COLO829 (cell line): ENCODE measurements around the gene FOXP4.

Experiments used
- DNase-seq: peaks from one replicate; pipeline ENCODE4 v3.0.0; 2012; ENCODE audit warnings: low spot score

FOXP4 gene

GRCh38 chr6:41585605-41586004 is 39.4 kb downstream of the FOXP4 start:
- no peak for DNase-seq

GRCh38 chr6:41586252-41587007 is 40.2 kb downstream of the FOXP4 start:
- DNase-seq = no peak

- no peak for DNase-seq
These were observed 41.1 kb downstream of the FOXP4 start for GRCh38 chr6:41587131-41587879.

DNA sequence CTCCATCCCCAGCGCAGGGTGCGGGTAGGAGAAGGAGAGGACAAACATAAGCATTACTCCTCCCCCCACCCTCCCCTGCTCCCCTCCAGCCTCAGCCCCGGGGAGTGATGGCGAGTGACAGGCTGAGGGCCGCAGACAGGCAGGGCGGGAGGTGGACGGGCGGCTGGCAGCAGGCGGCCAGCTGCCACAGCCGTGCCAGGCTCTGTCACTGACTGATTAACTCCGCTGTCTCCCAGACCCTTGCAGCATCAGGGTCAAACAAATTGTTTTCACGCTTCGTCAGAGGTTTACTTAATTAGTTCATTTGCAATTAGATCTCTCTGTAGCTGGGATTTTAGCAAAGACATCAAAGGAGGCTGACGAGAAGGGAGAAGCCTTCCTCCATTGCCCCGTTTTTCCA is 41.9 kb downstream of the FOXP4 start:
- DNase-seq = no peak

DNA sequence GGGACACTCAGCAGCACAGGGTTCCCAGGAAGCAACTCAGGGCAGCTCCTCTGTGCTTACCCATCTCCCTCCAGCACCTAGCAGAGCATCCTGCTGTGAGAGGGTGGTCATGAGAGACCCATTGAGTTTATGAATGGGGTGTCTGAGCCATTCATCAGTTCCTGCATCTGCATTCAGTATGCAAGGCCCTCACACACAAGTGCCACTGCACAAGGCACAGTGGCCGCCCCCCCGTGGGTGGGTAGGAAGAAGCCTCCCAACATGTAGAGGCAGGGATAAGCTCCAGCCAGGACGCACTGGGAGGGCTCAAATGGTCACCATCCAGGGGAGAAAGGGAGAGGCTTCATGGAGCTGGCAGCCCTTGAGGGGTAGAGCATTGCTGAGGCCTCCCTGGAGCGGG is 43.0 kb downstream of the FOXP4 start:
- no peak for DNase-seq

GRCh38 chr6:41589636-41590622 is 43.7 kb downstream of the FOXP4 start:
- DNase-seq = no peak

DNA sequence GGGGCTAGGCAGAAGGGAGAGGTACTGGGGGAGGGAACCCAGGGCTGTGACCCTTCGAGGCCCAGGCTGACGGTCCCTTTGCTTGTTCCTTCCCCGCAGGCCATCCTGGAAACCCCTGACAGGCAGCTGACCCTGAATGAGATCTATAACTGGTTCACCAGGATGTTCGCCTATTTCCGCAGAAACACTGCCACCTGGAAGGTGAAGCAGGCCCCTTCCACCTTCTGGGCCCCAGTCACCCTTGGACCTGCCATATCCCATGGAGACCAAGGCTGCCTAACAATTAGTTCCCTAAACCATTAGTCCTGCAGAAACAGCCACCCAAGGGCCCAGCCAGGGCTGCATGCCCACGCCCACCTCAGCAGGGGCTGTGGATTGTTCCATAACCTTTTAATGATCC is 44.9 kb downstream of the FOXP4 start:
- DNase-seq = no peak

- peak; percentile 88 for DNase-seq
These were observed 45.8 kb downstream of the FOXP4 start for GRCh38 chr6:41591859-41592502.

DNA sequence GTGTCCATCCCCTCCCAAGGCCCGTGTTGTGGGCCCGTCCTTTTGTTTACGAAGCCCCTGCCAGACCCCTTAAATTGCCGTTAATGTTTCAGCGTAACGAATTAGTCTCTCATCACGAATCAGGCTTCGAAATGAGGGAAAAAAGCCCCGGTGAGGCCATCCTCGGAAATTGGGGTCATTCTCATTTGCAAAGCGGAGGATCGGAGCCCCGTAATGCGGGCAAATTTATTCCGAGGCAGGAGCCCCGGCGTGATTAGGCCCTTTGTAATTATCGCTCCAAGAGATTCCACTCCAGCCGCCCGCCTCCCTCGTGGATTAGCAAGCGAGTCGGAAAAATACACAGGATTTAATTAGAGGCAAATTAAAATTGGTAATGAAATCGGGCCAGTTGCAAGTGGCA is 47.2 kb downstream of the FOXP4 start:
- DNase-seq = no peak

DNA sequence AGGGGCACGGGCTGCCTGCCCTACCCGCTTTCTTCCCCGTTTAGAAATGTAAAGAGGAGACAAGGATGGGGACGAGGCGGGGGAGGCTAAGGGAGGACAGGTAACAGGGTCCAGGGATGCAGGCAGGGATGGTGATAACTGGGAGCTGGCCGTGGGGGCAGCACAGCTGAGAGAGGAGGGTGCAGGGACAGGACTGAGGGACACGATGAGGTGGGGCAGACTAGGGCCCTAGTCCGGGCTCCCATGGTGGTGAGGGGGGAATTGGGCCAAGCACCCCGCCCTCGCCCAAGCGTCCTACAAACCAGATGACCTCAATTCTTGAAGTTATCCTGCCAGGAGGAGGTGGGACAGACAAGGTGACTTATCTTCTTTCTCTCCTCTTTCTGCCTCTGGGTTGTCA is 47.7 kb downstream of the FOXP4 start:
- DNase-seq = no peak

DNA sequence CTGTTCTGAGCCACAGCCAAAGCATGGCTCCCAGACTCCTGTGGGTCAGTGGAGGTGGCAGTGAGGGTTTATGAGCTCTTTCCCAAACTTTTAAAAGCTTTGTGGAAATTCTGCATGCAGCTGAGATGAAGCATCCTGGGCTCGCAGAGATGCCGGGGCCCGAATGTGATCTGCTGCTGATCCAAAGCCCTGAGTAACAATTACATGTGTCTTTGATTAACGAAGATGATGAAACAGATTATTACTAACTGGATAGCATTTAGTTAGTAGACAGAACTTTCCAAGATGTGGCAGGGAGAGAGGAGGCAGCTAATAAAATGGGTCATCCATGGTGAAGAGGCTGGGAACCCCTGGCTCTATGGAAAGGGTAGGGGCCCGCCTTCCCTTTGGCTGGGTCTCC is 48.1 kb downstream of the FOXP4 start:
- no peak for DNase-seq

DNA sequence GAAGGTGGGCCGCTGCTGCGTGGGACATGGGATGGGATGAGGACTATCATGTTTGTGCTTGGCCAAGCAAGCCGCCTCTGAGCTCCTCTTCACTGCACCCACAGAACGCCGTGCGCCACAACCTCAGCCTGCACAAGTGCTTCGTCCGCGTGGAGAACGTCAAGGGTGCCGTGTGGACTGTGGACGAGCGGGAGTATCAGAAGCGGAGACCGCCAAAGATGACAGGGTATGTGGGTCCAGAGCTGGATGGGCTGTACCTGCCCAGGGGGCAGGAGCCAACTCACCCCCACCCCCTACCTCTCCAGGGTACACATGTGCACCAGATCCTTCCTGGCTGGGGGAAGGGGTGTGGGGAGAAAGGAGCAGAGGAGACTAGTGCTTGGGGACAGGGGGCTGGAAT is 48.6 kb downstream of the FOXP4 start:
- no peak for DNase-seq

- DNase-seq = no peak
These were observed 49.0 kb downstream of the FOXP4 start for GRCh38 chr6:41595166-41595565.

DNA sequence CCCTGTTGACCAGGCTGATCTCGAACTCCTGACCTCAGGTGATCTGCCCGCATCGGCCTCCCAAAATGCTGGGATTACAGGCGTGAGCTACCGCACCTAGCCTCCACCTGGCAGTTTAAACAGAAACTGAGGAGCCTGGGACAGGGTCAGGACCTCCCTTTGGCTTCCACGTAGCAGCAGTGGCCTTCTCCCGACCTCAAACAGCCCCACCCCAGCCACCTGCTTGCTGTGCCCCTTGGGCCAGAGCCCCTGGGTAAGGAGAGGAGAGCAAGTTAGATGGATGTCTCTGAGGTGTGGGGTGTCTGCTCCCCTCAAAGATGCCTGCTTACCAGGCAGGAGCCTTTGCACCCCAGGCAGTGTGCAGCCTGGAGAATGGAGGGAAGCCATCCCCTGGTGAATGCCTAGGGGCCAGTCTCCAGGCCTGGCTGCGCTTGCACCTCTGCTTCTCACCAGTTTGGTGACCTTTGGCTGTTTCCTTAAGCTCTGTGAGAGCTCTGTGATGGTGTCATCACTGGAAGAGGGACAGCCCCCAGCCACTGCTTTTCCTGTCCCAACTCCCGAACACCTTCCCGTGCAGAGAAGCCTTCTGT is 50.0 kb downstream of the FOXP4 start:
- DNase-seq = no peak

DNA sequence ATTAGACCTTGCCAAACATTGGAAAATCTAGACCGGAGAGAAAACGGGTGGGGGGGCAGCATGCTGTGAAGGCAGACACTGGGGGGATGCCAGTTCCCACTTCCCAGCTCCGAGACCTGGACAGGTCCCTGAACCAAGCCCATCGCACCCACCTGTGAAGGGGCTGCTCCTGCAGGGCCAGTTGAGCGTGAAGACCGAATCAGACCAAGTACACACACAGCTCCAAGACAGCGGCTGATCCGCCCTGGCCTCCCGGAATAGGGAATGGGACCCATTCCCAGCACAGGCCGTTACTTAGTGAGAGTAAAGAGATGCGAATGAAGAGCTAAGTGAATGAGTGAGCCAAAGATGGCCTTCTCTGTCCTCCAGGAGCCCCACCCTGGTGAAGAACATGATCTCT is 50.6 kb downstream of the FOXP4 start:
- DNase-seq = no peak

GRCh38 chr6:41597246-41598000 is 51.2 kb downstream of the FOXP4 start:
- DNase-seq = no peak

DNA sequence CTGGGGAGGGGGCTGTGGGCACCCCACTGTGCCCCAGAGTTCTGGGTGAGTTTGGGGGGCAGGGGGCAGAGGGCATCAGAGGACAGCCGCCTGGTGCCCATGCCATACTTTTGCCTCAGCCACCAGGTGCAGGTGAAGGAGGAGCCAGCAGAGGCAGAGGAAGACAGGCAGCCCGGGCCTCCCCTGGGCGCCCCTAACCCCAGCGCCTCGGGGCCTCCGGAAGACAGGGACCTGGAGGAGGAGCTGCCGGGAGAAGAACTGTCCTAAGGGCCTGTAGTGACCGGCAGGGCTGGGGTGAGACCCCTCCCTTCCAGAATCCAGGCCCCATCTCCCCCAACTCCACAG is 52.5 kb downstream of the FOXP4 start:
- no peak for DNase-seq

GRCh38 chr6:41599015-41599851 is 53.1 kb downstream of the FOXP4 start:
- no peak for DNase-seq

GRCh38 chr6:41599852-41600445 is 53.8 kb downstream of the FOXP4 start:
- DNase-seq = no peak
